Measurements from ENCODE around the gene ZFP64.

DNA sequence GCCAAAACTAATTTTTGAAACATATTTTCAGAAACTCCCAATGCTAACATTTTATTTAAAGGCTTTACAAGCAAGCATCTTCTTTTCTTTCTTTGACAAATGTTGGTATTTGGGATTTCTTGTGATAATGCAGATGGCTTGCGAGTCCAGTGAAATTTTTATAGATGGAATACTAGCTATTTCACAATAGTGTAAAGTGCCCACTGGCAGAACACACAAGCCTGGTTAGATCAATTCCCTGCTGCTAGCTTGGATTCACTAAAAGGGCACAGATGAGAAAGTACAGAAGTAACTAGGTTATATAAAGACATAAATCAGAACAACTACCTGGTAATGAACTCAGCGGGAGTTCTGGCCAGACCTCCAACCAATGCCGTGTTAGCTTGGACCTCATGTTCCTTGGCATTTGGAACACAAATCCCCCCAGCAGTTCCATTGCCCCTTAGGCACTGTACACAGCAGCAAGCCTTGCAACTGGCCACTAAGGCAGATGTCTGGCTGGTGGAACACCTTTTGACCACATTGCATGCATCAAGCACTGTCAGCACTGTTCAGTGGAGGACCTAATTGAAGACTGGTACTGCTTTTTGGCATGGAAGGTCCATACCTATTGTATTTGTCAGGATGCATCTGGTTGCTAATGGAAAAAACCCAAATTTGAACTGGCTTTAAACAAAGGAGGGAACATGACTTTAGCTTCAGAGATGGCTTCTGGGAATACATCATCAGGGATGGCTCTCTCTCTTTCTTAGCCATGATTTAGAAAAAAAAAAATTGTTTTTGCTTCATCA, 15.6 kb upstream of the ZFP64 start:
- TF ChIP-seq CTCF (conservative IDR thresholded peaks at IDR 0.05) (no peak), EZH2 (IDR thresholded peaks at IDR 0.05; ENCODE audit: low read depth) (no peak)

All from PC-9 (cell line).